Measurements from ENCODE around the gene FBXW8.

FBXW8 gene

DNA sequence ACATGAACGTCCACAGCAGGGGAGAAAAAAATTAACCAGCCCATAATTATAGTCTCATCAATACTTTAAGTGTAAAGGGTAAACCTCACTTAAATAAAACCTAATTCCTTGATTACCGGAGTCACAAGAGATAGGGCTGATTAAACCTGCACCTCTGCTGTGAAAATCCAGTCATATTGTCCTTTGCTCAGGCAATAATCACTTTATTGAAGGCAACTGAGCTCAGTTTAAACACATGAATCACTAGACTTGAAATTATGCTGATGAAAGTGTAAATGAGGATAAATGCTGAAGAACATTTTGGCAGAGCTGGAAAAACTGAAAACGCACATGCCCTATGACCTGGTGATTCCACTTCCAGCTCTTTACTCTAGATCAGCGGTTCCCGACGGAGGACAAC lies 22.9 kb upstream of the FBXW8 start:
- DNase-seq = no peak

DNA sequence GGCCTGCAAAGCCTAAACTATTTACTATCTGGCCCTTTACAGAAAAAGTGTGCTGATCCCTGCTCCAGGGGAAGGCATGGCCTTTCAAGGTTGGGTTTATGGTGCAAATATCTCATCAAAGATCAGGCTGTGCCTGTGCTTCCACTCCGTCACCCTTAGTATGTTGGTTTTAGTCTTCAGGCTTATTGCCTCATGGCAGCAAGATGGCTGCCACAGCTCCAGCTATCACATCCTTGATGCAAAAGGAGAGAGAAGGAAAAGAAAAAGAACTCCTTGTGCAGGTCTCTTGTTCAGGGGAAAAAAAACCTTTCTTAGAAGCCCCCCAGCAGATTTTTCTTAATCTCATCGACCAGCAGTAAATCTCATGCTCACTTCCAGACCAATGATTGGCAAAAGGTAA lies 20.4 kb upstream of the FBXW8 start:
- DNase-seq = no peak

DNA sequence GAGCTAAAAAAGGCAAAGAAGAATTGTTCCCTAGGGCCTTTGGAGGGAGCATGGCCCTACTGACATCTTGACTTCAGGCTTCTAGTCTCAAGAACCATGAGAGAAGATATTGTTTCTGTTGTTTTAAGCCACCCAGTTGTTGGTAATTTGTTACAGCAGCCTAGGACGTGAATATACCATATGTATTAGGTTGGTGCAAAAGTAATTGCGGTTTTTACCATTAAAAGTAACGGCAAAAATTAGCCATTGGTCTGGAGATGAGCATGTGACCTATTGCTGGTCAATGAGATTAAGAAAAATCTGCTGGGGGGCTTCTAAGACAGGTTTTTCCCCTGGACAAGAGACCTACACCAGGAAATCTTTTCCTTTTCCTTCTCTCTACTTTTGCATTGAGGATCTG lies 19.7 kb upstream of the FBXW8 start:
- no peak for DNase-seq

DNA sequence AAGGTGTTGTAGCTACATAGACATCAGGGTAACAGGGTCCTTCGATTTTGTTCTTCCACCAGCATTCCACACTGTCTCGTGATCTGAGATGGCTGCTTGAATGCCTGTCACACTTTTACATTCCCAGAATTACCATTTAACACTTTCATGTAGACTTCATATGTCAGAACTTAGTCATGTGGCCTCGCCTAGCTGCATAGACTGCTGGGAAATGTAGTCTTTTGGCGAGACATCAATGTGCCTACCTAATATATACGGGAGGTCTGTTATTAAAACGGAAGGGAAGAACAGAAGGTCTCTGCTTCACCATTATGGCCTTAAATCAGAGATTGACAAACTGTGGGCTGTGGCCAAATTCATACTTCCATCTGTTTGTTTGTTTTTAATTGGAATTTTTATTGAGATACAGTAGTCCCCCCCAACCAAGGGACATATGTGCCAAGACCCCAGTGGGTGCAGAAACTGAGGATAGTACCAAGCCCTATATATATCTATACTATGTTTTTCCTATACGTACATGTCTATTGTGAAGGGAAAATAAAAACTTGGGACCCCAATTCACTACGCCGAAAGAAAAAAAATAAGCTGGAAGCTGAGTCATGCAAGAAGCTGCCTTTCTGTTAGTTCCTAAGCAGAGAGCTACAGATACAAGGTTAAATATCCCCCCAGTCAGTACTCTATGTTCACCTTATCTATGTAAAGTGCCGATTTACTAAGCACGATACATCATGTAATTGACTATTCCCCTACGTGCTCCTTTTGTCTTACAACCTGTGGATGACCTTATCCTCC lies 18.2 kb upstream of the FBXW8 start:
- no peak for DNase-seq

DNA sequence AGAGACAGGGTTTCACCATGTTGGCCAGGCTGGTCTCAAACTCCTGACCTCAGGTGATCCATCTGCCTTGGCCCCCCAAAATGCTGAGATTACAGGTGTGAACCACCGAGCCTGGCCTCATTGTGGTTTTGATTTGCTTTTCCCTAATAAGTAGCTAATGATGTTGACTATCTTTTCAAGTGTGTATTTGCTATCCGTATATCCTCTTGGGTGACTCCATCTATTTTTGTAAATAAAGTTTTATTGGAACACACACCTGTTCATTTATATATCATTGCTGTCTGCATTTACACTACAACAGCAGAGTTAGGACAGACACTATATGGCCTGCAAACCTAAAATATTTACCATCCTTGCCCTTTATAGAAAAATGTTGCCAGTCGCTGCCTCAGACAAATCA lies 15.8 kb upstream of the FBXW8 start:
- no peak for DNase-seq

DNA sequence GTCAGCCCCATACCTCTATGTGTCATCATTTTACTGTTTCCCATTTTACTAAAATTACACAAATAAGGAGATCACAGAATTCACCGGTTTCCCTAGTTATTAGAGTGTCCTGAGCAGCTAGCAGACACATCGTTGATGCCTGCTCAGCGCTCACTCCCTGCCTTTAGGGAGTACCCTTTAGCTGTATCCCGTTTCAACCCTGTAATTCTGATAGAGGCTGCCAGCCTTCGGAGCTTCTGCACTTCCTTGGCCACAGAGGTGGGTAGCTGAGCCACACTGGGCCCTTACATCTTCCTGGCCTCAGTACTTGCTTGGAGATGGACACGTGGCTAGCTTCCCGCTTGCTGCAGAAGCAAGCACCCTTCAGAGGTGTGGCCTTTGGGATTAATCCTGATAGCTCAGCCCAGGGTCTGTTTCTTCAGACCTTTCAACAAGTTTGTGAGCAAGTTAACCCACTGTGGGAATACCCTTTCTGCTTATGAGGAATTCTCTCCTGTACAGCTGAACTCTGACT lies 14.3 kb upstream of the FBXW8 start:
- DNase-seq = no peak

DNA sequence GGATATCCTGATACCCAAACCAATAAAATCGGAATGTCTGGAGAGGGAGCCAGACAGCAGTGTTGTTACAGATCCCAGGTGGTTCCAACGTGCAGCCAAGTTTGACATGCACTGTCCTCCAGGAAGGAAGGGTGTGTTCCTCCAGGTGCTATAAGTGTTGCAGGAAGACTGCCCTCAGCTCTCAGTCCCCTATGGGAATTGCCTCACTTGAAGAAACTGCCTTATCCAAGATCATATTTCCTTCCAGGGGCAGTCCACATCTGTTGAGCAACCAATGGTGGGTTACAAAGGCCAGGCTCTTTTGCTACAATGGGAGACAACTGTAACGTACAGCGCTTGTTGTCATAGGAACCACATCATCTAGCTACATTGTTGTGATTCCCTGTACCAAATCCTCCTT lies 13.3 kb upstream of the FBXW8 start:
- no peak for DNase-seq

DNA sequence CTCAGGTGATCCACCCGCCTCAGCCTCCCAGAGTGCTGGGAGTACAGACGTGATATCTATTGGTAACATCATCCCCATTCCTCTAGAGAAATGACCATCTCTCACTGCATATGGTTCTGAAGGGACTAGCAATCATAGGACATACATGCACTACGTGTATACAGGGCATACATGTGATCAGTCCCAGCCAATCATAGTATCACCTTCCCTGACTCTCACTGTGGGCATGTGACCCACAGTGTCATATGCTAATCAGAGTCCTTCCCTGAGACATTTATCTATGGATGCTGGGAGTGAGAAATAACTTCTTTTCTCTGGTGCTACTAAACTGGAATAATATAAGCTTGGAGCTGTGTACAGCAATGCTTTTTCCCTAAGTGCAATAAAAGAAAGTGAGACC lies 12.1 kb upstream of the FBXW8 start:
- DNase-seq = no peak

DNA sequence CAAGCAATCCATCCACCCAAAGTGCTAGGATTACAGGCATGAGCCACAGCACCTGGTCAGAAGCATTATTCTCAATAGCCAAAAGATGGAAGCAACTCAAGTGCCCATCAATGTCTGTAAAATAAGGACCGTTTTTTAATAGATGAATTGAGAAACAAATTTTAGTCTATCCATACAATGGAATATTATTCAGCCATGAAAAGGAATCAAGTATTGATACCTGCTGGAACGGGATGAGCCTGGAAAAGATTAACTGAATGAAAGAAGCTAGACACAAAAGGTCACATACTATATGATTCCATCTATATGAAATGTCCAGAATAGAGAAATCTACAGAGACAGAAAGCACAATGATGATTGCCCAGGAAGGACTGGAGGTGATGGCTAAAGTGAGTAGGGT lies 9.1 kb upstream of the FBXW8 start:
- DNase-seq = no peak

DNA sequence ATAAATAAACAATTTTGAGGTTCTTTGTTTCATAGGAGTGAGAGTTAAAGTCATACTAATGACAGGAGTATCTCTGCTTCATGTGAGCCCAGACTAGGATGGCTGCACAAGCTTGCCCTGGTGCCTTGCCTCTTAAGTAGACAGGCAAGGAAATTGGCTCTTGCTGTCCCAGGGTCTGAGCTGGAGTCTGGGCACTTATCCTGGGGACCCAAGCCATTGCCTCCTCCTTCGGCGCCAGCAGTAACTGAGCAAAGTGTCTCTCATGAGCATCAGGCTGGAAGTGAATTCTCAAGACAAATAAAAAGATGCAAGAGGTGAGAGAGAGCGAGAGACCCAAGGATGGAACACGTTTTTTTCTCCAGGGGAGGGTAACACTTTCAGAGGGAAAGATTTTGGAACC lies 6.9 kb upstream of the FBXW8 start:
- no peak for DNase-seq

DNA sequence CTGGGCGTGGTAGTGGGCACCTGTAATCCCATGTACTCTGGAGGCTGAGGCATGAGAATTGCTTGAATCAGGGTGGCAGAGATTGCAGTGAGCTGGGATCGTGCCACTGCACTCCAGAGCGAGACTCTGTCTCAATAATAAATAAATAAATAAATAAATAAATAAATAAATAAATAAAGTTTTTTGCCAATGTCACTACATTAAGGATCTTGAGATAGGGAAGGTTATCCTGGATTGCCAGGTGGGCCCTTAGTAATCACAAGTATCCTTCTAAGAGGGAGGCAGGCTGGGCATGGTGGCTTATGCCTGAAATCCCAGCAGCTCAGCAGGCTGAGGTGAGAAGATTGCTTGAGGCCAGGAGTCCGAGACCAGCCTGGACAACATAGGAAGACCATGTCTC lies 4.5 kb upstream of the FBXW8 start:
- DNase-seq = no peak

DNA sequence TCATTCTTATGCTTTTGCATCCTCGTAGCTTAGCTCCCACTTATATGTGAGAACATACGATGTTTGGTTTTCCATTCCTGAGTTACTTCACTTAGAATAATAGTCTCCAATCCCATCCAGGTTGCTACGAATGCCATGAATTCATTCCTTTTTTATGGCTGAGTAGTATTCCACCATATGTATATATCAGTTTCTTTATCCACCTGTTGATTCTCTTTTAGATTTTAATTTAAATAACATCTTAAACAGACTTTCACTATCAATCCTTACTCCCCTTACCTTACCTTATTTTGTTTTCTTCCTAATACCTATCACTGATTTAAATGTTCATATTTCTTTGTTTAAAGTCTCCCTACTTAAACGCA lies 488 bp upstream of the FBXW8 start:
- DNase-seq = no peak

DNA sequence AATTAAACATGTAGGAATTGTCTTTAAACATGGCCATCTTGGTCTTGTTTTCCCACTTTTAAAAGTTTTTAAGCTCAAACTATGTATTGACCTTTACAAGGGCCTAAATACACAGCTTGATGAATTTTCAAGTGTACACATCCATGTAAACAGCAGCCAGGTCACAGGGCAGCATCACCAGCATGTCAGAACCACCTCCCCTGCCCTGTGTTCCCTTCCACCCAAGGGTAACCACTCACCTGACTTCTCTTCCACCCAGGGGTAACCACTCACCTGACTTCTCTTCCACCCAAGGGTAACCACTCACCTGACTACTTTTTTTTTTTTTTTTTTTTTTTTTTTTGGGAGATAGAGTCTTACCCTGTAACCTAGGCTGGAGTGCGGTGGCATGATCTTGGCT lies 4.6 kb downstream of the FBXW8 start:
- no peak for DNase-seq

DNA sequence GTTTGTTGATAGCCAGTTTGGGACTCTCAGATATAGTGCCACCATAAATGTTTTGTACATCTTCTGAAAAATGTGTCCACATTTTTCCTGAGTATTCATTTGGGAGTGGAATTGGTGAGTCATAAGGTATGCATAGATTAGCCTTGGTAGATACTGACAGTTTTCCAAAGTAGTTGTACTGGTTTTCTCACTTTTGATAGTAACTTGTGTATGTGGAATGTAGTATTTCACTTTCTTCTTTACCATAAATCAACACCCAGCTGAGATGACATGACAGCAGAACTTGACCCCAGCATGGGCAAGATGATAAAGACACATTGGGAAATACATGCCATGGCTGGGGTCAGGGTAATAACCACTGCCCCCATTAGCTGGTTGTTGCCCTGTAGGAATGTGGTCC lies 5.4 kb downstream of the FBXW8 start:
- no peak for DNase-seq

DNA sequence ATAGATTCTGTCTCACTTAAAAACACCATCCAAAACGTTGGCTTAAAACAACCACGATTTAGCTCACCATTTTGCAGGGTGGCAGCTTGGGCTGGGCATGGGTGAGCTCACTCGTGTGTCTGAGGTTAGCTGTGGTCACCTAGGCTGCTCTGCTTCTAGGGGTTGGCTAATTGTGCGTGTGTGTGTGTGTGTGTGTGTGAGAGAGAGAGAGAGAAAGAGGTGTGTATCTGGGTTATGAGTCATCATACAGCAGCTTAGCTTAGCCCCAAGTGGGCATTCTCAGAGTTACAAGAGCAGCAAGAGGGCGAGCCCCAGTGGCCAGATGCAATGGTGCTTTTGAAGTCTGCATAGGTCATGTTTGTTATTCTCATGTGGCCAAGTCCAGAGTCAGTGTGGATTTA lies 6.0 kb downstream of the FBXW8 start:
- no peak for DNase-seq

DNA sequence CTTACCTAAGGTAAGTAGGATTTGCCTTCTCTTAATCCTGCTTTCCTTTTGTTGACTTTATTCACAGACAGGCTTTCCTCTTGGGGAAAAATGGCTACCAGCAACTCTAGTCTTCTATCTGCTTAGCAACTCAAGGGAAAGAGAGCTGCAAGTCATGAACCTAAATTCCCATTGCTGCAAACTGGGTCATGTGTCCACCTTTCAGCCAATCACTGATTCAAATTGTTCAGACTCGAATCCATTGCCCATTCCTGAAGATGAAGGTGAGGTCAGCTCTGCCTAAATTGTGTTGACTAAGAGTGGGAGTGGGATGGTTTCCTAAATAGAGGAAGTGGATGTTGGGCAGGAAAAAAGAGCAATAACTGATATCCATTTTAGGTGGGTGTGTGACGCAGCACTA lies 7.7 kb downstream of the FBXW8 start:
- DNase-seq = no peak

DNA sequence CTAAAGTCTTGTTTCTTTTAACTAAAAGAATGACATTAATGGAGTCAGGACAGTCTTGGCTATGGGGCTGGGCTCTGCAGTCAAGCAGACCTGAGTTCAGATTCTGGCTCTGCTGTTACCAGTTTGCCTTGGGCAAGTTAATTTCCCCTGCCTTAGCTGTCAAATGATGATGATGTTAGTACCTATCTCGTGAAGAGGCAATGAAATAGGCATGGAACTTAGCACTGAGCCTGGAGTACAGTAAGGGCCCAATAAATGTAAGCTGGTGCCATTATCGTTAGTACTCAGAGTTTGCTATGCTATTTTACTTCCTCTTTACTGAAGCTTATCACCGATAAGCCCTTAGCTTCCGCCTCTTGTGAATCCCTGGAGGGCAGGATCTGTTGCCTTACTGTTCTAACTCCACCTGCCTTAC lies 8.5 kb downstream of the FBXW8 start:
- no peak for DNase-seq

DNA sequence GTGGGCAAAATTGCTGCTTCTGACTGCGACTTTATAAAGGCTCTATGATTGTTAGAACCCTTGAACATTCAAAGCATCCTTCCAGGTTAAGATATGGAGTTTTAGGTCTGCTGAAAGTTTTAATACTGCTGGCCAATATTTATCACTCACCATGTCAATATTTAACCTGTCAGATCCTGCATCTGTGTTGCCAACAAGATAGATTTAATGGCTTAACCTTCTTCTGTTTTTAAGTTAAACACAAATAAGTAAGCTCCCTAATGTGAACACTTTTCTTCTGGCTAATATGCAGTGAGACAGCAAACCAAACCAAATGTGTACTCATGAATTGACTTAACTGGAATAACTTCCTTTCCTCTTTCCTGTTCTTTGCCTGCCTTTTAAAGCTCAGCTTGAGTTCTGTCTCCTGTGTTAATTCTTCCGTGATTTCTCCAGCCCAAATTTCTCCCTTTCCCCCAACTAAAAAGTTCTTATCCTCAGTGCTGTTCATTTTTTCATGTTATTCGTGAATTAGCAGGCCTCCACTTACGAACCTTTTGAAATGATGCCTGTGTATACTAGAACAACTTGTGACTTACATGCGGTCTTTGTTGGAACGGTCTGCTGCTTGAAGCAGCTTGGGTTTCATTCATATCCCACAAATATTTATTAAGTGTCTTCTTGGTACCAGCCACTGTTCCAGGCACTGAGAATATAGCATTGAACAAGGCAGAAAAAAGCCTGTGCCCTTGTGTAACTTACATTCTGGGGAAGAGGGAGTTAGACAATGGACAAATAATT lies 9.1 kb downstream of the FBXW8 start:
- no peak for DNase-seq

DNA sequence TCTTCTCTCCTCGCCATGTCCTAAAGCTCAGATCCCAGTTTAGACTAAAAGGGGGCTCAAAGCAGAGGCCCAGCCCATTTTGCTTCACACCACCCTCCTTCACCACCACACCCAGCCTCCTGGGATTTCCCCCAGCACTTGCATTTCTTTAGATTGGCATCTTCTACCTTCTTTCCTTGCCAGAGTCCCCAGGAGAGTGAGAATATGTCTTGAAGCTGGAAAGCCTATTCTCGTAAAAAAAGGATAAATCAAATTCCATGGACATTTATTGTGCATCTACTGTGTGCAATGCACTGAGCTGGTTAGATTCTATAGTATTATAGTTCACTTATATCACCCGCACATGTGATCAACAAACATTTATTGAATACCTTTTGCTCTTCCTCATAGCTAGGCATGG lies 10.2 kb downstream of the FBXW8 start:
- DNase-seq = no peak

DNA sequence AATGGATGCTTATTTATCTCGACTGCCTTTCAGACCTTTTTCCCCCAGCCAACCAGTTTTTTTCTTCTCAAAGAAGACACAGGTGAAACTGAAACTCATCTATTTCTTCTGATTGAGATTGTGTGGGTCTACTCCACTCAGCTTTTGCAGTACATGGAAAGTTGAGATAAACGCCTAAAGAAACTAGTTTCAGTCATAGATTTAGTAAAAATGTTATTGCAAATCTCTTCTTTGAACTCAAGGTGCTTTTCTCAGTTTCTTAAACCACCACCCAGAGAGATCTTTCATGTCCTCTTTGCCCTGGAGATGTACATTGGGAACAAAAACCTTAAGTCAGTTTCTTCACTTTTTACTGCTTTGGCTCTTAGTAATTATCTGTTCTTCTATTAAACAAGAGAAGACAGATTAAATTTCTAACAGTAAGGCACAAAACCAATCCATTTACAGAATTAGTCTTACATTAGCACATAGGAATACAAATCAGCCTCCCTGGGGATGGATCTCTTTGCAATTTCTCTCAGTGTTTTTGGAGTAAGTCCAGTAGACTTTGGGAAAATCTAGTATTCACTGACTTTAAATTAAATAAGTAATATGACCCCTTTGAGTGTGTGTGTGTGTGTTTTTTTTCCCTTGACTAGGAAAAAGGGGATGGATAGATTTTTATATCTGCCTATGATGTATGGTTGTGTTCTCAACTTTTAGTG lies 11.6 kb downstream of the FBXW8 start:
- DNase-seq = no peak

DNA sequence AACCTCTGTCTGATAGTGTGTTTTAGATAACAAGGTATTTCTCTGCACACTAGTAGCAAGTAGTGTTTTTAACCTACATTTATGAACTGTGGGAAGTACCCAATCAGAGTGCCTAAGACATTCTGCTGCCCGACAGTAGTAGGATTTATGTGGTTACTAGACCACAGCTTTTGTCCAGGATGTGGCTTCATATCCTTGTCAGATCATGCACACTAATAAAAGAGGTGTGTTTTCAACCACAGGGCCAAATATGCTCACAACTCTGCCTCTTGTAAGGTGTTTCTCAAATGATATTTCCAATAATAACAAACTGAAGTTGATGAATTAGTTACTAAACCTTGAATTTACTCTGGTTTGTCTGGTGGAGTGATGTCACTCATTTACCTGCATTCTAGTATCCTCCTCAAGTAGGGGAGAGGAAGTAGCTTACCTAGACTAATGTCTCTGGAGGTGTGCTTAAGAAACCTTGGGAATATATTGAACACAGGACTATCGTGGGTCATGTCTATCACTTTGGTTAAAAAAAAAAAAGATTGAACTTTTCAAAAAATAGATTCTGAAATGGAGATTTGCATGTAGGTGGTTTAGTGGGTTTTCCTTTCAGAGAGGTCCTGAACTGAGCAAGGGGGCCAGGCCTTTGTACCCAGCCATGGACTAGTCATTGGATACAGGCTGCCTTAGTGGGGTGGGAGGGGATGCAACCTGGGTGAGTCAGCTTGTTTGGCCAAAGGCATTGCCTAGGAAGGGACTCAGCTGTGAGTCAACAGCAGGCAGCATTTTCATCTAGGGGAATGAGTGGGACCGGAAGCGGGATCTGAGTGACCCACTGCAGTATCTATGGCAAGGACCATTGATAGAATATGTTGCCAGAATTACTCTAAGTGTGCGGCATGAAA lies 14.1 kb downstream of the FBXW8 start:
- no peak for DNase-seq
